Activated T-cell treated with anti-CD3 and anti-CD28 coated beads, Interleukin-2, amount 50 U/mL, for 48 hours (primary cell): ENCODE results near the gene SLCO3A1.
"Not testable (repeated sequence)": the region's sequence is repeated elsewhere in the genome, so short reads cannot be mapped to it uniquely, and the experiment has no call there.

Source experiments
- DNase-seq, 2 experiments: peaks; one replicate each; pipeline ENCODE4 v3.0.0-alpha.2; 2020

Gene SLCO3A1

DNA sequence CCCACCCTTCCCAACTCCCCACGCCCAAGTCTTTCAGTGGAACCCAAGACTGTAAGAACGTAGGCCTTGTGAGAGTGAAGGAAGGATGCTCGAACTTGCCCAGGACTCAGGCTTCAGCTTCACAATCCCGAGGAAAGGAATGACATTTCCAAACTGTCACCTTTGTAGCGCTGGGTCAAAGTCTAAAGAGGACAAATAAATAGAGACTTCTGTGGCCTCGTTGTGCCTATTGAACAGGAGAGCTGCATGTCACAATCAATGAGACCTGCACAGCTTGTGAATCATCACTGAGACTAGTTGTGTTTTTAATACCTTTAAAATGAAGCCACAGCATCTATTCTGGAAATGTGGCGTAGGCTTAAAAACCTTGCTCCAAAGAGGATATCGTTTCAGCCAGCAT is 317.4 kb downstream of the SLCO3A1 start:
- no peak for DNase-seq

DNA sequence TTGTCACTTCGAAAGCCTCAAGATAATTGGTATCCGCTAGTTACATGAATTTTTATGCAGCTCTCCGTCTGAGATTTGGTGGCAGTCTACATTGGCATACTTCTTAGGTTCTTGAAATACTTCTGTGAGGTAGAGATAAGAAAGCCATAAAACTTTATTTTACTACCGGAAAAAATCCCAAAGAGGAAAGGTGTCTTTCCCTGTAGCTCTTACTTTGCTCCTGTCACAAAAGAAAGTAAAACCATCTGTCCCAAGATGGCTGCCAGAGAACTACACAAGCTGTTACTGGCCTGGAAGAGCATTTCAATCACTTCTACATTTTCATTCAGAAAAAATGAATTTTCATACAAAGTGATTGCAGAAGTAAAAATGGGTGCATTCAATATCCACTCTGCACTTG is 325.4 kb downstream of the SLCO3A1 start:
- no peak for DNase-seq

DNA sequence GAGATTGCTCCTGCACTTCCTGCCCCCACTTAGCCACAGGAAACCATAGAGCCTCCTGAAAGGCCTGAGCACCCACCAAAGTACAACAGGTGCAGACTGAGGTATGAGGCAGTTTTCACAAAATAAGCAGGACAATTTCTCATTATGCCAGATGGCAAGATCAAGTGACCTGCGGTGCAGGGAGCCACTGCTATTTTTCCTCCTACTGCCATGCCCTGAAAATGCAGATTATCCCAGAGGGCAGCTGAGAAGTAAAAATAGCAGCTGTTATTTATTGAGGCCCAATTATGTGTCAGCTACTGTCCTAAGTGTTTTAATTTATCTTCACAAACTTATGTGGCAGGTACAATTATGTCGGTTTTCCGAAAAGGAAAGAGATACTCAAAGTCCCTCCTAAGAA is 330.6 kb downstream of the SLCO3A1 start:
- DNase-seq = no peak

DNA sequence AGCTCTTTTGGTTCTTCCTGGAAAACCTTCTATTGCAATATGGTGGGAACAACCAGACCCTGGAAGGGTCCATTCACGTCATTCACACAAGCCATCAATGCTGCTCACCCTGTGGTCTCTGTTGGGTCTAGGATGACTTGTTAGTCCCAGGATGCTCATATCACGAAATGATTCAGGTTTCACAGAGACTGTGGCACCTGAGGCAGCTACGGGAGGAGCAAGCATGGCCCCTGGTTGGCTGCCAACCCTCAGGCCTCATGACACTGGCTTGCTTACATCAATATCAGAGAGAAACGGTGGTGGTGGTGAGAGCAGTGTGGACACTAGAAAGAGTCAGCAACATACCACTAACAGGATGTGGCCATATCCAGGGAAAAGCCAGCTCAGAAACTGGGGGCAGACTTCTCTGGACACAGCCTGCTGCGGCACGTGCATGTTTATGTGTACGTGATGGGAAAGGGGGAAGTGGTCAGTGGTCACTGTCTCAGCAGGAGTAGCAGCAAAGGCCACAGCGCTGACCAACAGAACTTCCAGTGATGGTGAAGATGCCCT is 331.2 kb downstream of the SLCO3A1 start:
- DNase-seq = no peak

DNA sequence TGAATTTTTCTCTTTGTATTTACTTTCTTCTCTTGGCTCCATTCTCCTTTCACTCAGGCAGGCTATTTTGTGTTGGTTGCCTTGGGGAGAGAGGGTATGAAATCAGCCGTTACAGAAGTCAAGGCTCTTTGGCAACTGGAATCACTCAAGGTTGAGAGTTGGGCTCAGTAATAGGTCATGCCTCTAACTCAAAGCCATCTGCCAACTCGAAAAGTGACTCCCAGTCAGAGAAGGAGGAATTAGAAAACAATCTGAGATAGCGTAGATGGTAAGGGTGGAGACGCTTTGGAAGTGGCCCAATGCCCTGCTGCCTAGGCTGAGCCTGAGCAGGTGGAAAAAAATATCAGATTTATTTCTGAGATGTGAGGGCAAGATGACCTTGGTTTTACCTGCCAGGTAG is 334.5 kb downstream of the SLCO3A1 start:
- no peak for DNase-seq

DNA sequence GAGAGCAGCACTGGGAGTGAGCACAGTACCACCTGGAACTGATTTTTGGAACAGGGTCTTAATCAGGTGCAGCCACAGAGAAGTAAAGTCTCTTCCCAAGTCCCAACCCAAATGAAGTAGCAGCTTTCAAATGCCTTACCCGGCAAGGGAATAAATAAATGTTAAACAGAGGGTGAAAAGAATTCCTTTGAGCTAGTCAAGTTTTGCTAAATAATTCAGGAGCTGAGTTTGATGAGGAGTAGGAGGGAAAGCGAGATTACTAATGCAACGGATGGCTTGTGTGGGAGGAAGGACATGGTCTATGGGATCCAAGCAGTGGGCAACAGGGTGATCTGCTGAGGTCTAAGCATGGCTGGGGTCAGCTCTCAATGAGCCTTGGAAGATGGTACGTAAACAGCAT is 335.7 kb downstream of the SLCO3A1 start:
- no peak for DNase-seq

DNA sequence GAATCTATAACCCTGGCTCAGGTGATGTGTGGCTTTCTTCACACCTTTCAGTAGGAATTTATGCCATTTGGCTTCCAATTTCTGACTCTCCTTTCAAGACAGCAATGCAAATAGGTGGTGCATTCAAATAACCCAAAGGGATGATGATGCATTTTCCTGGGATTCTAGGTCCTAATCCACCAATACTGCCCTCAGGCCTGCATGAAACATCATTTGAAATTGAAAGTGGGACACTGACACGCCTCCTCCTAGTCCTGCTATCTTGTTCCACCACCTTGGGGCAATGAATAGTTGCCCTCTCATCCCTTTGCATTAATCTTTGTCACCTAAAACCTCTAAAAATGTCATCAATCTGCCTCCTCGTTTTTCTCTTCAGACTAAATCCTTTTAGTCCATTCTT is 341.7 kb downstream of the SLCO3A1 start:
- DNase-seq = no peak

DNA sequence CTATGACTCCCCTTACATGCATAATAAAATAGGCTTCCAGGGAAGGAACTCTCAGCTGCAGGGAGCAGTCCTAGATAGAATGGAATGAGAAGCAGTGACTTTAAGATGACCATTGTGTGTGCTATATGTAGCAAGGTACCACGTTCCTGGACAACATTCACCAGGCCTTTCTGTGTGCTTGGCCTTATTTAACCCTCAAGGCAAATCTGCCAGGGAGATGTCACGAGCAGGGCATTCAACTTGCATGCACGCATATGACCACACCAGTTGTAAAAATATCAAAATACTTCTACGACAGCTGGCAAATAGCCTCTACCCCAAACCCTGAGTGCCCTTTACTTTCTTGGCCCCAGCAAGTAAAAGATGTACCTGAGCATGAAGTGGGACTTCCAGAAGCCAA is 342.8 kb downstream of the SLCO3A1 start:
- no peak for DNase-seq

DNA sequence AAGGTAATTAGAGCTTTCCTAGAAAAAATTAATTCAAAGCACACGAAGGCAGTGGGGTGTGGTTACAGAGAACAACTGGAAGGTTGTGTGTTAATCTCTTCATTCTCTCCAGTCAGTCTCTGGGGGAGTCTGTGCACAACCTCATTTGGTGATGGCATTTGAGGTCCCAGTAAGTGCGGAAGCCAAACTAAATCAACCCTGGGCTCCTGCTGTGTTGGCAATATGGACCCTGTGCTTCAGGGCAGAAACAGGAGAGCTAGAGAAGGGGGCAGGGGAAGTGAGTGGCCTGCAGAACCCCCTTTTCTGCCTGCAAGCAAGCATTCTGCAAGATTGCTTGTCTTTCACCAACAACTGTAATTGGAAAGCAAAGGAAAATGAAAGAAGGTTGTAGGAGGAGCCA is 344.2 kb downstream of the SLCO3A1 start:
- no peak for DNase-seq

DNA sequence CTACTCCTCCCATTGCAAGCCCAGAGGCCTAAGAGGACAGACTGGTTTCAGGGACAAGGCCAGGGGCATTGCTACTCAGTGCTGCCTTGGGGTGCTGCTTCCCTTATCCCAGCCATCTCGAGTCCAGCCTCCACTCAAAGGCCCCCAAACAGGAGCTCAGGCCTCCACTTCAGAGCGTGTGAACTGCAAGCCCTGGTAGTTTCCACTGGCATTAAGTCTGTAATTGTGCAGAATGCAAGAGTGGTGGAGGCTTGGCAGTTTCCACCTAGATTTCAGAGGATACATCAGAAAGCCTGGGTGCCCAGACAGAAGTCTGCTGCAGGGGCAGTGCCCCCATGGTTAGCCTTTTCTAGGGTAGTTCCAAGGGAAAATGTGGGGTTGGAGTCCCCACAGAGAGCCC is 347.4 kb downstream of the SLCO3A1 start:
- DNase-seq = no peak

DNA sequence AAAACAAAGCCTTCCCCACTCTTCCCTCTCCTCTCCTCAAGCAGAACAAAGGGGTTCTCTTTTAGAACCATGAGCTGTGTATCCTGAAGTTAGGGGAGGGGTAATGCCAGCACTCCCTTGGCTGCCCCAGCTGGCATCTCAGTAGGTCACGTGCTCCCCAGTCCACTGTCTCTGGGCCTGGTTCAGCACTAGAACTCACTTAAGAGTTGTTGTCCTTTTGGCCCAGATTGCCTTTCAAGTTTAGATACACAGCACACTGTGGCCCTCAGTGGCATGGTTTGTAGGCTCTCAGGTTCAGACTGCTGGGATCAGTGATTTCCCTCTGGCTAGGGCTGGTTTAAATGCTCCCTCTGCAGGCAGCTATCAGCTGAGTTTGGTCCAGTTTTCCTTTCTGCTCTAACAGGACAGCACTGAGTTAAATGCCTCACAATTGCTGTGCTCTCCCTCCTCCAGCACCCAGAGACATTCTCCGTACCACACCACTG is 351.8 kb downstream of the SLCO3A1 start:
- DNase-seq = no peak

DNA sequence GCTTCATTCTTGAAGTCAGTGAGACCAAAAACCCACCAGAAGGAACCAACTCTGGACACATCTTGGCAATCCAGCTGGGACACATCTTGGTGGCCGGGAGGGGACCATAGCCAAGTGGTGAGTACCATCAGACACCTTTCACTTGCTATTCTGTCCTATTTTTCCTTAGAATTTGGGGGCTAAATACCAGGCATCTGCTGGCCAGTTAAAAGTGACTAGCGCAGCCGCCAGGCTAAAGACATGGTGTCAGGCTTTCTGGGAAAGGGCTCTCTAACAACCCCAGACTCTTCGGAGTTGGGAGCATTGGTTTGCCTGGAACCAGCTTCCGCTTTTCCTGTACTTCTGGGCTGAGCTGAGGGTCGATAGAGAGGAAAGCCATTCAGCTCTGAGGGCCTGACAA is 354.1 kb downstream of the SLCO3A1 start:
- DNase-seq = not testable (repeated sequence)
